IPS-20b (cell line): ENCODE measurements around the gene LTN1.
"Not testable (repeated sequence)": the region's sequence is repeated elsewhere in the genome, so short reads cannot be mapped to it uniquely, and the experiment has no call there.

ENCODE experiments used
- H3K27ac ChIP-seq: one replicate; pipeline ENCODE4 v1.5.1; 2013; ENCODE audit warnings: low read length
- H3K27me3 ChIP-seq: 2 replicates; pipeline ENCODE4 v1.6.1; 2013; ENCODE audit warnings: mild to moderate bottlenecking, low read length, inconsistent platforms; ENCODE audit not compliant: insufficient read depth
- H3K36me3 ChIP-seq: 2 replicates; pipeline ENCODE4 v1.6.1; 2013; ENCODE audit warnings: low read depth, mild to moderate bottlenecking, inconsistent platforms, low read length, moderate library complexity; ENCODE audit not compliant: insufficient read depth
- H3K4me1 ChIP-seq: 2 replicates; pipeline ENCODE4 v1.6.1; 2013; ENCODE audit warnings: mild to moderate bottlenecking, control low read depth, inconsistent platforms, low read length, moderate library complexity; ENCODE audit not compliant: insufficient read depth
- H3K4me3 ChIP-seq: 2 replicates; pipeline ENCODE4 v1.5.1; 2013; ENCODE audit warnings: mild to moderate bottlenecking, low read length, inconsistent platforms
- H3K9ac ChIP-seq: 2 replicates; pipeline ENCODE4 v1.6.1; 2013; ENCODE audit warnings: low read depth, mild to moderate bottlenecking, inconsistent platforms, low read length, moderate library complexity
- H3K9me3 ChIP-seq: 2 replicates; pipeline ENCODE4 v1.6.1; 2013; ENCODE audit warnings: mild to moderate bottlenecking, low read depth, low read length, inconsistent platforms; ENCODE audit not compliant: insufficient read depth

The LTN1 gene

GRCh38 chr21:29017639-29018237 lies 25.1 kb upstream of the LTN1 start:
- H3K9me3 ChIP-seq: no peaks in the 10 kb centered on the region
- no peaks in the 10 kb centered on the region for H3K27me3 ChIP-seq
- peak overlapping the region; percentile 96 for H3K4me3 ChIP-seq
- H3K4me1 ChIP-seq: peaks cover 4% of the 10 kb centered on the region; the same call in 1 of the 2 replicates
- no peaks in the 10 kb centered on the region for H3K36me3 ChIP-seq
- H3K27ac ChIP-seq: no peak overlapping the region
- peak overlapping the region; percentile 98; the same call in 1 of the 2 replicates for H3K9ac ChIP-seq

GRCh38 chr21:29011236-29011635 lies 18.6 kb upstream of the LTN1 start:
- H3K4me1 ChIP-seq, H3K27ac ChIP-seq, H3K27me3 ChIP-seq, H3K9me3 ChIP-seq, H3K4me3 ChIP-seq, H3K9ac ChIP-seq: not testable (repeated sequence)
- H3K36me3 ChIP-seq: peaks cover 16% of the 10 kb centered on the region; the same call in 1 of the 2 replicates

GRCh38 chr21:29008367-29008766 lies 15.7 kb upstream of the LTN1 start:
- no peak overlapping the region for H3K27ac ChIP-seq
- H3K27me3 ChIP-seq: no peaks in the 10 kb centered on the region
- peaks cover 16% of the 10 kb centered on the region; the same call in 1 of the 2 replicates for H3K36me3 ChIP-seq
- H3K4me1 ChIP-seq: no peaks in the 10 kb centered on the region
- H3K4me3 ChIP-seq: no peak overlapping the region
- H3K9me3 ChIP-seq: no peaks in the 10 kb centered on the region
- H3K9ac ChIP-seq: no peak overlapping the region

GRCh38 chr21:29007810-29008209 lies 15.1 kb upstream of the LTN1 start:
- no peaks in the 10 kb centered on the region for H3K4me1 ChIP-seq
- no peak overlapping the region for H3K4me3 ChIP-seq
- no peak overlapping the region for H3K9ac ChIP-seq
- no peaks in the 10 kb centered on the region for H3K9me3 ChIP-seq
- peaks cover 16% of the 10 kb centered on the region; the same call in 1 of the 2 replicates for H3K36me3 ChIP-seq
- H3K27ac ChIP-seq: no peak overlapping the region
- no peaks in the 10 kb centered on the region for H3K27me3 ChIP-seq

- no peaks in the 10 kb centered on the region for H3K4me1 ChIP-seq
- no peak overlapping the region for H3K9ac ChIP-seq
These were observed 14.5 kb upstream of the LTN1 start for GRCh38 chr21:29007135-29007534.

GRCh38 chr21:29005696-29006095 lies 13.0 kb upstream of the LTN1 start:
- H3K27ac ChIP-seq: no peak overlapping the region
- H3K4me1 ChIP-seq: no peaks in the 10 kb centered on the region
- H3K4me3 ChIP-seq: no peak overlapping the region
- H3K9me3 ChIP-seq: no peaks in the 10 kb centered on the region
- H3K27me3 ChIP-seq: no peaks in the 10 kb centered on the region
- H3K9ac ChIP-seq: no peak overlapping the region
- peaks cover 16% of the 10 kb centered on the region; the same call in 1 of the 2 replicates for H3K36me3 ChIP-seq

More at GRCh38 chr21:29007135-29007534, 14.5 kb upstream of the LTN1 start:
- no peak overlapping the region for H3K27ac ChIP-seq
- no peak overlapping the region for H3K4me3 ChIP-seq
- H3K36me3 ChIP-seq: peaks cover 16% of the 10 kb centered on the region; the same call in 1 of the 2 replicates
- H3K9me3 ChIP-seq: no peaks in the 10 kb centered on the region
- H3K27me3 ChIP-seq: no peaks in the 10 kb centered on the region

- peak overlapping the region; percentile 72 for H3K27ac ChIP-seq
- H3K27me3 ChIP-seq: no peaks in the 10 kb centered on the region
These were observed 9.9 kb upstream of the LTN1 start for GRCh38 chr21:29002442-29003144.

GRCh38 chr21:28993293-28993629 lies 584 bp upstream of the LTN1 start:
- Histone ChIP-seq H3K4me1 (peaks cover 6% of the 10 kb centered on the region; the same call in 1 of the 2 replicates), H3K27ac (peak overlapping the region; percentile 56)

More at GRCh38 chr21:29002442-29003144, 9.9 kb upstream of the LTN1 start:
- peak overlapping the region; percentile 84 for H3K9ac ChIP-seq
- H3K9me3 ChIP-seq: no peaks in the 10 kb centered on the region
- peak overlapping the region; percentile 90 for H3K4me3 ChIP-seq
- H3K36me3 ChIP-seq: peaks cover 7% of the 10 kb centered on the region; the same call in 1 of the 2 replicates
- no peaks in the 10 kb centered on the region for H3K4me1 ChIP-seq

GRCh38 chr21:28991861-28992525 lies 684 bp downstream of the LTN1 start:
- no peaks in the 10 kb centered on the region for H3K9me3 ChIP-seq
- peak overlapping the region; percentile 95 for H3K4me3 ChIP-seq
- H3K9ac ChIP-seq: peak overlapping the region; percentile 87; the same call in 1 of the 2 replicates
- H3K27me3 ChIP-seq: no peaks in the 10 kb centered on the region
- H3K36me3 ChIP-seq: no peaks in the 10 kb centered on the region
- no peak overlapping the region for H3K27ac ChIP-seq
- H3K4me1 ChIP-seq: peaks cover 6% of the 10 kb centered on the region; the same call in 1 of the 2 replicates

More at GRCh38 chr21:28993293-28993629, 584 bp upstream of the LTN1 start:
- H3K27me3 ChIP-seq: no peaks in the 10 kb centered on the region
- H3K9ac ChIP-seq: peak overlapping the region; percentile 85; the same call in 1 of the 2 replicates
- H3K36me3 ChIP-seq: no peaks in the 10 kb centered on the region
- peak overlapping the region; percentile 95 for H3K4me3 ChIP-seq
- H3K9me3 ChIP-seq: no peaks in the 10 kb centered on the region

- H3K27me3 ChIP-seq, H3K9me3 ChIP-seq, H3K9ac ChIP-seq, H3K4me1 ChIP-seq, H3K27ac ChIP-seq, H3K4me3 ChIP-seq: not testable (repeated sequence)
- peaks cover 27% of the 10 kb centered on the region for H3K36me3 ChIP-seq
These were observed 4.5 kb downstream of the LTN1 start for GRCh38 chr21:28988146-28988545.

GRCh38 chr21:28986677-28987076 lies 6.0 kb downstream of the LTN1 start:
- peaks cover 42% of the 10 kb centered on the region for H3K36me3 ChIP-seq
- H3K27me3 ChIP-seq: no peaks in the 10 kb centered on the region
- no peaks in the 10 kb centered on the region; the same call in 1 of the 2 replicates for H3K4me1 ChIP-seq

More at GRCh38 chr21:28986677-28987076, 6.0 kb downstream of the LTN1 start:
- H3K27ac ChIP-seq: no peak overlapping the region
- H3K4me3 ChIP-seq: no peak overlapping the region
- no peak overlapping the region for H3K9ac ChIP-seq
- no peaks in the 10 kb centered on the region for H3K9me3 ChIP-seq
